Mononuclear cell (primary cell): ENCODE measurements around the gene OSTC. TPM values are rescaled to one million over a fixed set of nuclear protein-coding genes. Genes with fewer than 3 reads are reported as not detected.

Experiments
- total RNA-seq: library from RNA; depleted of rRNA; stranded (reverse); fragments of >200 nt; gene quantifications from one replicate; pipeline ENCODE4 v1.2.3, GENCODE V29; 2012

OSTC gene
- total RNA-seq, 1 donor: 54.5 TPM

Other genes with a start within 250 kb of the OSTC start
- gene RPL34, start 30.0 kb upstream of the OSTC start, total RNA-seq: 1,534 TPM
- gene ETNPPL, start 112.5 kb downstream of the OSTC start, total RNA-seq: not detected